Activated T-cell treated with anti-CD3 and anti-CD28 coated beads, Interleukin-2, amount 50 U/mL, for 72 hours (primary cell): ENCODE results near the gene ARHGEF33. TPM values are rescaled to one million over a fixed set of nuclear protein-coding genes. Genes with fewer than 3 reads are reported as not detected.
A peak's percentile ranks its signal among the peaks of the same experiment; 100 is the strongest.

Experiments
- ATAC-seq, 2 donors: fragments of 150-1000 bp; cut with Tn5 transposase; replicated peaks in 1 of 2; 2 replicates each; pipeline ENCODE4 v1.10.0; 2021; ENCODE audit warnings: moderate library complexity in 2 of 2, mild to moderate bottlenecking in 1 of 2
- DNase-seq, 2 donors: peaks; one replicate each; pipeline ENCODE4 v3.0.0; 2021 to 2022; ENCODE audit warnings: mixed read lengths in 1 of 2
- H3K27ac Mint-ChIP-seq: one replicate; pipeline ENCODE4 v1.8.0; 2022; ENCODE audit warnings: mild to moderate bottlenecking, moderate library complexity, mixed read lengths
- H3K27me3 Mint-ChIP-seq: one replicate; pipeline ENCODE4 v1.8.0; 2022; ENCODE audit warnings: low read depth, mixed read lengths
- H3K36me3 Mint-ChIP-seq, 2 donors: one replicate each; pipeline ENCODE4 v1.8.0; 2022; ENCODE audit warnings: mixed read lengths in 2 of 2, mild to moderate bottlenecking in 1 of 2; ENCODE audit not compliant: insufficient read depth in 2 of 2
- H3K4me1 Mint-ChIP-seq: one replicate; pipeline ENCODE4 v1.8.0; 2022; ENCODE audit warnings: low read depth, mixed read lengths
- H3K4me3 Mint-ChIP-seq, 2 donors: one replicate each; pipeline ENCODE4 v1.8.0; 2022; ENCODE audit warnings: mild to moderate bottlenecking in 2 of 2, mixed read lengths in 2 of 2, moderate library complexity in 2 of 2
- H3K9me3 Mint-ChIP-seq, 2 donors: one replicate each; pipeline ENCODE4 v1.8.0; 2022; ENCODE audit warnings: mixed read lengths in 2 of 2
- total RNA-seq, 2 donors: library from RNA; stranded (reverse); gene quantifications; one replicate each; pipeline ENCODE4 v1.2.3, GENCODE V29; 2022

The ARHGEF33 gene
- total RNA-seq, 2 donors from 2014 or later, result 0.58 TPM; not detected in 1

- Mint-ChIP-seq H3K27ac (no peak overlapping the region), H3K4me3 (no peak overlapping the region), H3K27me3 (no peaks in the 10 kb centered on the region), H3K36me3 (no peaks in the 10 kb centered on the region), H3K9me3 (no peaks in the 10 kb centered on the region), H3K4me1 (peaks cover 8% of the 10 kb centered on the region)
- ATAC-seq, result no peak
- no peak for DNase-seq
Measured at GRCh38 chr2:38887902-38888554, 1.6 kb upstream of the ARHGEF33 start.

GRCh38 chr2:38889045-38889444 lies 630 bp upstream of the ARHGEF33 start:
- Mint-ChIP-seq H3K27ac (no peak overlapping the region), H3K4me3 (no peak overlapping the region), H3K9me3 (no peaks in the 10 kb centered on the region), H3K27me3 (no peaks in the 10 kb centered on the region), H3K36me3 (no peaks in the 10 kb centered on the region), H3K4me1 (peaks cover 10% of the 10 kb centered on the region)
- ATAC-seq, result no peak
- DNase-seq, result no peak

GRCh38 chr2:38892819-38893218 lies 3.1 kb downstream of the ARHGEF33 start:
- Mint-ChIP-seq H3K27me3 (peaks cover 4% of the 10 kb centered on the region), H3K4me3 (no peak overlapping the region), H3K36me3 (no peaks in the 10 kb centered on the region), H3K27ac (peak overlapping the region; percentile 7), H3K9me3 (no peaks in the 10 kb centered on the region), H3K4me1 (peaks cover 10% of the 10 kb centered on the region)
- DNase-seq, result no peak
- peak in 1 of 2 donors; percentile 44 for ATAC-seq

GRCh38 chr2:38898256-38898655 lies 8.6 kb downstream of the ARHGEF33 start:
- peaks cover 7% of the 10 kb centered on the region for H3K27me3 Mint-ChIP-seq
- DNase-seq (no peak), ATAC-seq (no peak)
- H3K9me3 Mint-ChIP-seq, result no peaks in the 10 kb centered on the region
- H3K27ac Mint-ChIP-seq, result no peak overlapping the region
- H3K4me1 Mint-ChIP-seq, result no peaks in the 10 kb centered on the region
- no peak overlapping the region for H3K4me3 Mint-ChIP-seq
- H3K36me3 Mint-ChIP-seq, result no peaks in the 10 kb centered on the region

- Mint-ChIP-seq H3K4me1 (no peaks in the 10 kb centered on the region), H3K27me3 (peaks cover 7% of the 10 kb centered on the region), H3K27ac (no peak overlapping the region), H3K9me3 (no peaks in the 10 kb centered on the region), H3K4me3 (no peak overlapping the region), H3K36me3 (no peaks in the 10 kb centered on the region)
- DNase-seq, result no peak
- ATAC-seq, result no peak
Measured at GRCh38 chr2:38900726-38901125, 11.1 kb downstream of the ARHGEF33 start.

- H3K27me3 Mint-ChIP-seq, result no peaks in the 10 kb centered on the region
- peaks cover 14% of the 10 kb centered on the region for H3K4me1 Mint-ChIP-seq
- H3K9me3 Mint-ChIP-seq, result no peaks in the 10 kb centered on the region
- H3K4me3 Mint-ChIP-seq, result no peak overlapping the region
- ATAC-seq, result no peak
- no peak for DNase-seq
- no peak overlapping the region for H3K27ac Mint-ChIP-seq
- no peaks in the 10 kb centered on the region for H3K36me3 Mint-ChIP-seq
Measured at GRCh38 chr2:38905251-38905650, 15.6 kb downstream of the ARHGEF33 start.

GRCh38 chr2:38907242-38907641 lies 17.6 kb downstream of the ARHGEF33 start:
- Mint-ChIP-seq H3K4me1 (peaks cover 14% of the 10 kb centered on the region), H3K27ac (no peak overlapping the region), H3K4me3 (no peak overlapping the region), H3K9me3 (no peaks in the 10 kb centered on the region), H3K36me3 (no peaks in the 10 kb centered on the region), H3K27me3 (no peaks in the 10 kb centered on the region)
- no peak for ATAC-seq
- no peak for DNase-seq

GRCh38 chr2:38907743-38908562 lies 18.3 kb downstream of the ARHGEF33 start:
- peak overlapping the region; percentile 12 to 40 for H3K4me3 Mint-ChIP-seq
- no peaks in the 10 kb centered on the region for H3K9me3 Mint-ChIP-seq
- peaks cover 14% of the 10 kb centered on the region for H3K4me1 Mint-ChIP-seq
- DNase-seq (peak; percentile 9 to 12), ATAC-seq (peak; percentile 85 to 90)
- H3K27me3 Mint-ChIP-seq, result no peaks in the 10 kb centered on the region
- no peaks in the 10 kb centered on the region for H3K36me3 Mint-ChIP-seq
- peak overlapping the region; percentile 49 for H3K27ac Mint-ChIP-seq

- Mint-ChIP-seq H3K4me3 (no peak overlapping the region), H3K27ac (no peak overlapping the region), H3K27me3 (no peaks in the 10 kb centered on the region), H3K4me1 (peaks cover 14% of the 10 kb centered on the region), H3K36me3 (no peaks in the 10 kb centered on the region), H3K9me3 (no peaks in the 10 kb centered on the region)
- no peak for ATAC-seq
- DNase-seq, result no peak
Measured at GRCh38 chr2:38909872-38910271, 20.2 kb downstream of the ARHGEF33 start.

- ATAC-seq (no peak), DNase-seq (no peak)
- no peak overlapping the region for H3K27ac Mint-ChIP-seq
- no peaks in the 10 kb centered on the region for H3K9me3 Mint-ChIP-seq
- no peak overlapping the region for H3K4me3 Mint-ChIP-seq
- H3K36me3 Mint-ChIP-seq, result no peaks in the 10 kb centered on the region
- H3K4me1 Mint-ChIP-seq, result peaks cover 14% of the 10 kb centered on the region
- H3K27me3 Mint-ChIP-seq, result no peaks in the 10 kb centered on the region
Measured at GRCh38 chr2:38911191-38911590, 21.5 kb downstream of the ARHGEF33 start.

GRCh38 chr2:38912619-38913018 lies 22.9 kb downstream of the ARHGEF33 start:
- H3K4me3 Mint-ChIP-seq, result no peak overlapping the region
- H3K4me1 Mint-ChIP-seq, result peaks cover 13% of the 10 kb centered on the region
- no peaks in the 10 kb centered on the region for H3K27me3 Mint-ChIP-seq
- H3K9me3 Mint-ChIP-seq, result no peaks in the 10 kb centered on the region
- ATAC-seq (no peak), DNase-seq (no peak)
- no peaks in the 10 kb centered on the region for H3K36me3 Mint-ChIP-seq
- H3K27ac Mint-ChIP-seq, result no peak overlapping the region

- no peak overlapping the region for H3K27ac Mint-ChIP-seq
- H3K4me3 Mint-ChIP-seq, result no peak overlapping the region
- H3K27me3 Mint-ChIP-seq, result peaks cover 9% of the 10 kb centered on the region
- H3K4me1 Mint-ChIP-seq, result no peaks in the 10 kb centered on the region
- no peak for DNase-seq
- H3K9me3 Mint-ChIP-seq, result no peaks in the 10 kb centered on the region
- ATAC-seq, result no peak
- no peaks in the 10 kb centered on the region for H3K36me3 Mint-ChIP-seq
Measured at GRCh38 chr2:38922389-38922788, 32.7 kb downstream of the ARHGEF33 start.

- peaks cover 9% of the 10 kb centered on the region for H3K27me3 Mint-ChIP-seq
- no peaks in the 10 kb centered on the region for H3K9me3 Mint-ChIP-seq
- no peaks in the 10 kb centered on the region for H3K36me3 Mint-ChIP-seq
- no peak overlapping the region for H3K27ac Mint-ChIP-seq
- no peaks in the 10 kb centered on the region for H3K4me1 Mint-ChIP-seq
- ATAC-seq (no peak), DNase-seq (no peak)
- no peak overlapping the region for H3K4me3 Mint-ChIP-seq
Measured at GRCh38 chr2:38922902-38923301, 33.2 kb downstream of the ARHGEF33 start.
